Activated CD8-positive, alpha-beta T cell treated with anti-CD3 and anti-CD28 coated beads for 36 hours (primary cell): Measurements from ENCODE around the gene FLOT1. TPM values are rescaled to one million over a fixed set of nuclear protein-coding genes. Genes with fewer than 3 reads are reported as not detected.

Experiments
- ATAC-seq: fragments of 200-7000 bp; cut with Tn5 transposase; one replicate; pipeline ENCODE4 v1.10.0; 2021; ENCODE audit warnings: mild to moderate bottlenecking, moderate library complexity
- CTCF ChIA-PET: fragments of 350-600 bp; sonication (Branson Sonifier 250); formaldehyde crosslinking; loops from one replicate; lab custom pipeline; 2021; ENCODE audit warnings: antibody characterized with exemption; lab: Charles Lee
- POLR2A ChIA-PET: fragments of 350-600 bp; sonication (Branson Sonifier 250); formaldehyde crosslinking; loops from one replicate; lab custom pipeline; 2021; ENCODE audit warnings: antibody characterized with exemption; lab: Charles Lee
- DNase-seq: peaks from one replicate; pipeline ENCODE4 v3.0.0-alpha.2; 2020
- H3K27ac Mint-ChIP-seq: one replicate; pipeline ENCODE4 v1.8.0; 2021; ENCODE audit warnings: mild to moderate bottlenecking, mixed read lengths
- H3K27me3 Mint-ChIP-seq: one replicate; pipeline ENCODE4 v1.8.0; 2021; ENCODE audit warnings: mixed read lengths
- H3K36me3 Mint-ChIP-seq: one replicate; pipeline ENCODE4 v1.8.0; 2021; ENCODE audit warnings: low read depth, mixed read lengths
- H3K4me1 Mint-ChIP-seq: one replicate; pipeline ENCODE4 v1.8.0; 2021; ENCODE audit warnings: low read depth, mixed read lengths
- H3K4me3 Mint-ChIP-seq: one replicate; pipeline ENCODE4 v1.8.0; 2021; ENCODE audit warnings: mild to moderate bottlenecking, moderate library complexity, mixed read lengths
- H3K9me3 Mint-ChIP-seq: one replicate; pipeline ENCODE4 v1.8.0; 2021; ENCODE audit warnings: mixed read lengths
- intact Hi-C: fragments of 100-400 bp; cut with micrococcal nuclease; formaldehyde crosslinking; loops from one replicate; pipeline ENCODE4 v1.10.0; 2022
- total RNA-seq, 2 experiments: library from RNA; stranded (reverse); gene quantifications; one replicate each; pipeline ENCODE4 v1.2.3, GENCODE V29; 2021
- TF ChIP-seq, protein P1 (sequence below): fragments of 200-600 bp; IDR thresholded peaks from one replicate; pipeline ENCODE4 v1.8.0; 2022; ENCODE audit warnings: antibody characterized with exemption, mild to moderate bottlenecking

FLOT1 gene
- total RNA-seq, 2 experiments from 2014 or later, result 135 TPM

GRCh38 chr6:30769088-30769852, 26.8 kb upstream of the FLOT1 start:
- POLR2A ChIA-PET, result interaction anchor here (0.6 to 11.6 kb wide), 28 partner anchors 8 to 811 kb away, joined by 3 to 198 read pairs (median 6); partner anchors contain the start of genes FLOT1, IER3, MDC1 and PRR3
- Mint-ChIP-seq H3K4me3 (peak overlapping the region; percentile 75), H3K36me3 (peaks cover 19% of the 10 kb centered on the region), H3K4me1 (peaks cover 82% of the 10 kb centered on the region), H3K9me3 (peaks cover 5% of the 10 kb centered on the region), H3K27me3 (no peaks in the 10 kb centered on the region), H3K27ac (peak overlapping the region; percentile 99)
- peak; percentile 70 for ATAC-seq
- TF ChIP-seq, protein P1, sequence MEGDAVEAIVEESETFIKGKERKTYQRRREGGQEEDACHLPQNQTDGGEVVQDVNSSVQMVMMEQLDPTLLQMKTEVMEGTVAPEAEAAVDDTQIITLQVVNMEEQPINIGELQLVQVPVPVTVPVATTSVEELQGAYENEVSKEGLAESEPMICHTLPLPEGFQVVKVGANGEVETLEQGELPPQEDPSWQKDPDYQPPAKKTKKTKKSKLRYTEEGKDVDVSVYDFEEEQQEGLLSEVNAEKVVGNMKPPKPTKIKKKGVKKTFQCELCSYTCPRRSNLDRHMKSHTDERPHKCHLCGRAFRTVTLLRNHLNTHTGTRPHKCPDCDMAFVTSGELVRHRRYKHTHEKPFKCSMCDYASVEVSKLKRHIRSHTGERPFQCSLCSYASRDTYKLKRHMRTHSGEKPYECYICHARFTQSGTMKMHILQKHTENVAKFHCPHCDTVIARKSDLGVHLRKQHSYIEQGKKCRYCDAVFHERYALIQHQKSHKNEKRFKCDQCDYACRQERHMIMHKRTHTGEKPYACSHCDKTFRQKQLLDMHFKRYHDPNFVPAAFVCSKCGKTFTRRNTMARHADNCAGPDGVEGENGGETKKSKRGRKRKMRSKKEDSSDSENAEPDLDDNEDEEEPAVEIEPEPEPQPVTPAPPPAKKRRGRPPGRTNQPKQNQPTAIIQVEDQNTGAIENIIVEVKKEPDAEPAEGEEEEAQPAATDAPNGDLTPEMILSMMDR, result no peak
- CTCF ChIA-PET, result interaction anchor here (0.8 to 2.0 kb wide), 13 partner anchors 8 to 62 kb away, joined by 3 to 8 read pairs (median 4); partner anchors contain the start of gene IER3
- DNase-seq, result peak; percentile 97
- intact Hi-C loops, result loop anchor here (1.0 to 2.0 kb wide), 2 partner anchors 24 to 41 kb away; partner anchors contain the start of gene IER3

DNA sequence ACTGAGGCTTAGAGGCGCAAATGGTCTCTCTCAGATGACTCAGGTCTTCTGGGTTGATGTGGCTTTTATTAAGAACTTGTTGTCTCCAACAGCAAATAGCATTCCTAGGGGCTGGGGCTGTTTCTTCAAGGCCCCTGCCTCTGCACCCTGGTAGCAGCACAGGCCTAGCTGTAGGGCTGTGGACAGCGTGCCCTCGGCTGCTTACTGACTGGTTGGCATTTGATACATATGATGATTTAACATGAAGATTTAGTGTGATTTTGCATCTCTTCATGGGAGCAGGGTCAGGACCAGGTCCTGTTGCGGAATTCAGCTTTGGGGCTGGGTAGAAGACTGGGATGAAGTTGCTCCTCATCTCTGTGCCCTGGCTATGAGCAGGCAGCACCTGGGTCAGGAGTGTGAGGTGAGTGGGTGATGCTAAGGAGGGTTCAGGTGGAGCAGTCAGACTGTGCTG, 26.2 kb upstream of the FLOT1 start:
- ATAC-seq (peak; percentile 42), DNase-seq (peak; percentile 65)
- Mint-ChIP-seq H3K4me1 (peaks cover 84% of the 10 kb centered on the region), H3K27me3 (no peaks in the 10 kb centered on the region), H3K4me3 (peak overlapping the region; percentile 75), H3K9me3 (peaks cover 6% of the 10 kb centered on the region), H3K36me3 (peaks cover 23% of the 10 kb centered on the region), H3K27ac (peak overlapping the region; percentile 99)
- intact Hi-C loops, result loop anchor here (1.0 to 2.0 kb wide), 2 partner anchors 24 to 42 kb away; partner anchors contain the start of gene IER3
- ChIA-PET POLR2A (interaction anchor here (0.8 to 11.6 kb wide), 25 partner anchors 8 to 239 kb away, joined by 3 to 198 read pairs (median 6); partner anchors contain the start of genes FLOT1, IER3 and PRR3), CTCF (interaction anchor here (0.8 to 2.0 kb wide), 9 partner anchors 13 to 60 kb away, joined by 3 to 8 read pairs (median 5); partner anchors contain the start of gene IER3)
- TF ChIP-seq, protein P1, result no peak

- intact Hi-C loops, result loop anchor here (1.0 to 2.0 kb wide), 2 partner anchors 20 to 23 kb away; partner anchors contain the start of gene IER3
- Mint-ChIP-seq H3K4me1 (peaks cover 85% of the 10 kb centered on the region), H3K9me3 (peaks cover 6% of the 10 kb centered on the region), H3K4me3 (peak overlapping the region; percentile 75), H3K27ac (peak overlapping the region; percentile 99), H3K27me3 (no peaks in the 10 kb centered on the region), H3K36me3 (peaks cover 22% of the 10 kb centered on the region)
- TF ChIP-seq, protein P1, result no peak
- DNase-seq, result no peak
- no peak for ATAC-seq
- ChIA-PET CTCF (interaction anchor here (1.2 to 2.0 kb wide), 3 partner anchors 21 to 53 kb away, joined by 3 to 7 read pairs (median 6); no protein-coding TSS in a partner anchor), POLR2A (interaction anchor here (0.7 to 11.6 kb wide), 7 partner anchors 9 to 60 kb away, joined by 3 to 198 read pairs (median 56); partner anchors contain the start of genes FLOT1 and IER3)
Observed at GRCh38 chr6:30767944-30768301, 25.4 kb upstream of the FLOT1 start.

- CTCF ChIA-PET, result interaction anchor here (0.9 to 1.6 kb wide), 7 partner anchors 11 to 312 kb away, joined by 3 to 6 read pairs (median 3); no protein-coding TSS in a partner anchor
- POLR2A ChIA-PET, result interaction anchor here (0.7 to 11.6 kb wide), 11 partner anchors 10 to 115 kb away, joined by 3 to 198 read pairs (median 6); partner anchors contain the start of genes FLOT1 and IER3
- peaks cover 5% of the 10 kb centered on the region for H3K9me3 Mint-ChIP-seq
- peak; percentile 53 for ATAC-seq
- intact Hi-C loops, result loop anchor here (1.0 kb wide), 1 partner anchor 21 kb away; no protein-coding TSS in a partner anchor
- TF ChIP-seq, protein P1, result no peak
- H3K4me1 Mint-ChIP-seq, result peaks cover 79% of the 10 kb centered on the region
- DNase-seq, result peak; percentile 66
- peak overlapping the region; percentile 99 for H3K27ac Mint-ChIP-seq
- peaks cover 16% of the 10 kb centered on the region for H3K36me3 Mint-ChIP-seq
- H3K27me3 Mint-ChIP-seq, result no peaks in the 10 kb centered on the region
- peak overlapping the region; percentile 75 for H3K4me3 Mint-ChIP-seq
Observed at GRCh38 chr6:30767158-30767943, 24.9 kb upstream of the FLOT1 start.
